Activated effector memory CD4-positive, alpha-beta T cell treated with Interleukin-2 at 50 U/mL for 16 hours (primary cell): ENCODE measurements around the gene UCHL3.
"Not testable (repeated sequence)": the region's sequence is repeated elsewhere in the genome, so short reads cannot be mapped to it uniquely, and the experiment has no call there.

Source experiments
- DNase-seq: peaks from one replicate; pipeline ENCODE4 v3.0.0-alpha.2; 2020

UCHL3 gene

DNA sequence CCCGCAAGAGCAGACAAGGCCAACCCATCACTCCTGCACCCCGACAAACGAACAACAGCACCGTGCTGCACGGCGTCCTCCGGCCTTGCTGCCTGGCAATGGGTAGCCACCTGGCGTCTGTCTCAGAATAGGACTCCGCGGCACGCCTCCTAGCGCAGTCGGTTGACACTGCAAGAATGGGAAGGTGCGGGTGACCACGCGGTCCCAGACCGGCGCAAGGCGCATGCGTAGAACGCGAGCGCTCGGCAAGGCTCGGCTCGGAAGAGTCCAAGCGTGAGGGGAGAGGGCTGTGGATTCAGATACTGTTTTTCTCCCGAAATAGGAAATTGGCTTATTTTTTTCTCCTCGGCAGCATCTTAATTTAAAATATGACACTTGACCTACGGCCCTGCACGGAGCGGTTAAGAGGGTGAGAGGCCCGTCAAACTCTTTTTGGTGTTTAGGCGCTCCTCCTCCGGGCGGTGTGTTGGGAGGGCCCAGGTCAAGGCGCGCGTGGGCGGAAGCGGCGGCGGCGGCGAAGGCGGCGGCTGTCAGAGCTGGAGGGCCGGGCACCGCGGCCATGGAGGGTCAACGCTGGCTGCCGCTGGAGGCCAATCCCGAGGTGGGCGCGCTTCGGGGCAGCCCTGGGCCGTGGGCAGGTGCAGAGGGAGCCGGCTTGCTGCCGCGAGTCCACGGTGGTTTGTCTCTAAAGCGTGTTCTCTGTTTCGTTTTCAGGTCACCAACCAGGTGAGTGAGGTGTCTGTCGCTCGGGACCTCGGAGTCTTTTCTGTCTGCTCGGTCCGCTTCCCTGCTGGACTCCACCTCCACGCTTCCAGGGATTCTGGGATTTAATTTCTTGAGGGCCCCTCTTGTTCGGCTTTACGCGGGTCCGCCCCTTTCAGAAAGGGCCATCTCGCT lies at the start of gene UCHL3:
UCHL3 (plus strand) TSS at position 530 of the 897 bp plus-strand sequence; CDS start at position 560, 30 bp downstream.
- peak; percentile 96 for DNase-seq

- no peak for DNase-seq
Measured at GRCh38 chr13:75505327-75505726, 44.3 kb upstream of the UCHL3 start.

- DNase-seq, result no peak
Measured at GRCh38 chr13:75506018-75506417, 43.6 kb upstream of the UCHL3 start.

DNA sequence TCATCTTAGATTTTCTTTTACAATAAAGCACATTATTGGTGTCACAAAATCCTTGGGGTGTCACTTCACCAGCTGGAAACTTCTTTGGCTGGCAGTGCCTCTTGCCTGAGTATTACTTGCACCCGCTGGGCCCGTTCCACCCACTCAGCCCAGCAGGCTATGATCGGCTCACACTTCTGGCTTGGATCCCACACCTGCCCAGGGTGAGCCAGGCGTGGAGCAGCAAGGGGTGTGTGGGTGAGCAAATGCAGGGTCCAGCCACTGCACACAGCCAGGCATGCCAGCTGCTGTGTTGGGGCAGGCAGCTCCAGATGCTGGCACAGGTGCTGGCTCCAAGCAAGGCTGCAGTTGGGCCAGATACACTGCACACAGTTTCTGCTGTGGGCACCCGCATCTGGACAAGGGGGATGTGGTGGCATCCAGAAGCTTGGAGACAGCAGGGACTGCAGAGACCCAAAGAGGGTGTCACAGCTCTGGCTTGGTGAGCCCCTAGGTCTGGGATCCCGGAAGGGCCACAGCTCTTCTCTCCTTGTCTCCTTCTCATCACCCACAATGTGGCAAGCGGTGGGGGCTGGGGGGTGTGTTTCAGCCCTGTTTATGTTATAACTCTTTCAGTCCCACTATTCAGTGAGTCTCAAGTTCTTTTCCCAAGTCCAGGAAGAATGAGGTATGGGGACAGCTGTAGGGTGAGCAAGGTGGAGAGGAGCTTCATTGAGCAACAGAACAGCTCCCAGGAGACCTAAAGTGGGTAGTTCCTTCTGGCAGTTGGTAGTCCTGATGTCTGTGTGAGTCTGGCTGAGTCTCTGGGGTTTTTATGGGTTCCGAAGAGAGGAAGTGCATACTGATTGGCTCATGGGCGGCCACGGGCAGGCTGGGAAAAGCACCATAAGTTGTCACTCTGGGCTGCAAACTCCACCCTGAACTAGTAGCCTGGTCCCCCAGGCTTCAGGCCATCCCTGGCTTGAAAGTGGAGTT lies 42.3 kb upstream of the UCHL3 start:
- DNase-seq, result no peak

DNA sequence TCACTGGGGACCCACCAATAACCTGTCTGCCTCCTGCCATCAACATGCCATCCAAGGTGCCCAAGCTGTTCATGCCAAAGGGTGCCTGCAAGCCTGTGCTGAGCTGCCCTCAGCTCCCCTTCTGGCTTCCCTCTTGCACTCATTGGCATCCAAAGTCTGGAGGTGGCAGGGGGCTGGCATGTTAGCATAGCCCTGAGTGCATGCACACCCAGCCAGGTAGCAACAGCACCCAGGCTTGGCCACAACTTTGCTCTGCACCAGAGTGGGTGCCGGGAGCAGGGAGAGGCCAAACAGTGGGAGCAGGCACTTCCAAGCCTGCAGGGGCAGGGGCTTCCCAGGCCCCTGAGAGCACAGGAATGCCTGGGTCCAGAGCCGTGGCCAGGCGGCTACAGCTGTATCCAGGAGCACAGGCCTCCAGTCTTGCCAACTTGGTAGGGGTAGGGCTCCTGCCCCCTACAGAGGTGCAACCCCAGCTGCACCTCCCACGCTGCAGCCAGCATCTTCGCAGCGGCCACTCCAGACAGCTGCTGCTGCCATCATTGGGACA lies 41.5 kb upstream of the UCHL3 start:
- DNase-seq, result no peak

GRCh38 chr13:75511051-75511625 lies 38.5 kb upstream of the UCHL3 start:
- DNase-seq, result no peak

DNA sequence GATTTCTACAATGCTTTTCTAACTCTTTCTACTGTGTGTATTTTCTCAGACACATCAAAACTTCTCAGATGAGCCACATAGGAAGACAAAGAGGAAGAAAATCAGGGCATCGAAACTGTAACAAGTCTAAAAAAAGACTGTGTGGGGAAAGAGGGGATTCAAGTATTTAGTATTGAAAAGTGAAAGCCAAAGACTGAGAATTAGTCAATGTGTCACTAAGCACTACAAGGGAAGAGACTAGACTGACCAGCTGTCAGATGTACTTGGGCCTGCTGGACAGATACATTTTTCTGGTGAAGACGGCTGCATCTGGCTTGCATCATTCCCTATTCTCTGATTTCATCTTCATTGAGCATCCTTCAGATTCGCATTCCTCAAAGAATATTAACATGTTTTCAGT lies 37.3 kb upstream of the UCHL3 start:
- DNase-seq, result no peak

DNA sequence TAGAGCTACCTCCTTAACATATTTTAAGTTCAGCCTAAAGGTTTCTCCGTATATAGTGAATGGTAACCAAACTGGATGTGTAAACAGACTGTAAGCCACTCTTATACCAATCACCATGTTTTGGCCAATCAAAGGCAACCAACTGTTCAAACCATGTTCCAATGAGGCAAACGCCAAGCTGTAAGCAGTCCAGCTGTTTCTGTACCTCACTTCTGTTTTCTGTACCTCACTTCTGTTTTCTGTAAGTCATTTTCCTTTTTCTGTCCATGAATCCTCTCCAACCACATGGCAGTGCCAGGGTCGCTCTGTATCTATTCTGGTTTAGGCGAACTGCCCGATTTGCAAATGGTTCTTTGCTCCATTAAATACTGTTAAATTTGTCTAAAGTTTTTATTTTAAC lies 36.3 kb upstream of the UCHL3 start:
- no peak for DNase-seq

GRCh38 chr13:75514080-75514995 lies 35.3 kb upstream of the UCHL3 start:
- DNase-seq, result no peak

DNA sequence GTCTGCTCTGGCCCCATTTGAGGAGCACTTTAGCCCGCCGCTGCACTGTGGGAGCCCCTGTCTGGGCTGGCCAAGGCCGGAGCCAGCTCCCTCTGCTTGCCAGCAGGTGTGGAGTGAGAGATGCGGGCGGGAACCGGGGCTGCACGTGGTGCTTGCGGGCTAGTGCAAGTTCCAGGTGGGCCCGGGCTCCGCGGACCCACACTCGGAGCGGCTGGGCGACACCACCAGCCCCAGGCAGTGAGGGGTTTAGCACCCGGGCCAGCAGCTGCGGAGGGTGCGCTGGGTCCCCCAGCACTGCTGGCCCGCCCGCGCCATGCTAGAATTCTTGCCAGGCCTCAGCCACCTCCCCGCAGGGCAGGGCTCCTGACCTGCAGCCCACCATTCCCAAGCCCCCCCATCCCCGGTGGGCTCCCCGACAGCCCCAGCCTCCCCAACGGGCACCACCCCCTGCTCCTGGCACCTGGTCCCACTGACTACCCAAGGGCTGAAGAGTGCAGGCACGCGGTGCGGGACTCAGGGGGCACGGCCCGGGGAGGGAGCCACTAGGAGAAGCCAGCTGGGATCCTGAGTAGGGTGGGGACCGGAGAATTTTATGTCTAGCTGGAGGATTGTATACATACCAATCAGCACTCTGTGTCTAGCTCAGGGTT lies 31.0 kb upstream of the UCHL3 start:
- no peak for DNase-seq

GRCh38 chr13:75521956-75522355 lies 27.6 kb upstream of the UCHL3 start:
- no peak for DNase-seq

- DNase-seq, result no peak
Measured at GRCh38 chr13:75530549-75530961, 19.0 kb upstream of the UCHL3 start.

- DNase-seq, result no peak
Measured at GRCh38 chr13:75533861-75534260, 15.7 kb upstream of the UCHL3 start.

- DNase-seq, result peak; percentile 61
Measured at GRCh38 chr13:75537401-75538365, 11.9 kb upstream of the UCHL3 start, which contains the start of gene COMMD6. Gene COMMD6, minus strand, starts transcription at chr13:75537841. Its CDS starts 36 bp downstream, at chr13:75537805.

GRCh38 chr13:75541287-75541686 lies 8.3 kb upstream of the UCHL3 start:
- no peak for DNase-seq

GRCh38 chr13:75541961-75542360 lies 7.6 kb upstream of the UCHL3 start:
- no peak for DNase-seq

GRCh38 chr13:75544681-75545330 lies 4.8 kb upstream of the UCHL3 start:
- no peak for DNase-seq

- DNase-seq, result not testable (repeated sequence)
Measured at GRCh38 chr13:75545386-75545785, 4.2 kb upstream of the UCHL3 start.

GRCh38 chr13:75547917-75548316 lies 1.7 kb upstream of the UCHL3 start:
- no peak for DNase-seq
